Upper lobe of left lung (tissue), 4 donors: ENCODE measurements around the gene RHBDF2.

Source experiments
- POLR2A ChIP-seq, 4 donors: fragments of 450-650 bp; IDR thresholded peaks; one replicate each; pipeline ENCODE4 v1.5.1; 2016 to 2017; ENCODE audit warnings: antibody characterized with exemption in 4 of 4, mild to moderate bottlenecking in 2 of 4
- POLR2AphosphoS5 ChIP-seq, 2 donors: sonication (generic); formaldehyde crosslinking; IDR thresholded peaks; one replicate each; pipeline ENCODE4 v1.5.1; 2017; ENCODE audit warnings: antibody characterized with exemption in 2 of 2
- TF ChIP-seq, protein P1 (sequence below), 6 experiments: fragments of 450-650 bp in 4 of 6; fragments of 200-600 bp in 2 of 6; sonication (generic) in 2 of 6; IDR thresholded peaks; one replicate each; pipeline ENCODE4 v1.5.1; 2016 to 2019; ENCODE audit warnings: antibody characterized with exemption in 6 of 6

DNA sequence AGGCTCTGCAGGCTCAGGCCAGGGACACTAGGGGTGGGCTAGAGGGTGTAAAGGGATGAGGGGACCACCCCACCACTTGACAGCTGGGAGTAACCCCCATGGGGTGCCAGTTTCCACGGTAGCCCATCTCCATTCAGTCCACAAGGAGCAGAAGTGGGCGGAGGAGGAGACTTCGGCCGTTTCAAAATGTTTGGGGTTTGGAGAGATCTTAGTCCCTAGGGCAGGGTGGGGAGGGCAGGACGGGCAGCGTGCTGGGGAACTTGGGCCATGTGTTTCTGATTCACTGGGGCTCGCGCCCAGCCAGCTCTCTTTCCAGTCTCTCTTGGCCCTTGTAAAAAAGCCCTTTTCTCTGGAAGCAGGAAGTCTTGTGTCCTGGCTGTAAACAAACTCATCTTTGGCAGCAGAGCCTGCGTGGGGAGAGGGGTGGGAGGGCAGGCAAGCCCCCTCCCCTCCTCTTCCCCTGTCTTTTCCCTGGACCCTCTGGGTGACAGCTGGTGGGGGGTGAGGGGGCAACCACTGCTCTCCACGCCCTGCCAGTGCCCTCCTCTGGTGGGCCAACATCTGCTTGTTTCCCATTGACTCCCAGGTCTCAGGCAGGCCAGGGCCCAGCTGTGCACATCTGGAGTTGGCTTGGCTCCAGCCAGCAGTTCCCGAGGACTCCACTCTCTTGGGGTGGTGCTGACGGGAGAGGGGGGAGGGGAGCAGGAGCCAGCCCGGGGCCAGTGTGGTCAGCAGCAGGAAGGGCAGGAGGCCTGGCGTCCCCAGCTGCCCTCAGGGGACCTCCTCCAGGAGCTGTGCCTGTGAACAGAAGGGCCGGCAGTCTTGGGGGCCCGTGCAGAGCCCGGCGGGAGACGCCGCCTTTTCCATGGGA, 28.2 kb upstream of the RHBDF2 start:
- TF ChIP-seq, protein P1, sequence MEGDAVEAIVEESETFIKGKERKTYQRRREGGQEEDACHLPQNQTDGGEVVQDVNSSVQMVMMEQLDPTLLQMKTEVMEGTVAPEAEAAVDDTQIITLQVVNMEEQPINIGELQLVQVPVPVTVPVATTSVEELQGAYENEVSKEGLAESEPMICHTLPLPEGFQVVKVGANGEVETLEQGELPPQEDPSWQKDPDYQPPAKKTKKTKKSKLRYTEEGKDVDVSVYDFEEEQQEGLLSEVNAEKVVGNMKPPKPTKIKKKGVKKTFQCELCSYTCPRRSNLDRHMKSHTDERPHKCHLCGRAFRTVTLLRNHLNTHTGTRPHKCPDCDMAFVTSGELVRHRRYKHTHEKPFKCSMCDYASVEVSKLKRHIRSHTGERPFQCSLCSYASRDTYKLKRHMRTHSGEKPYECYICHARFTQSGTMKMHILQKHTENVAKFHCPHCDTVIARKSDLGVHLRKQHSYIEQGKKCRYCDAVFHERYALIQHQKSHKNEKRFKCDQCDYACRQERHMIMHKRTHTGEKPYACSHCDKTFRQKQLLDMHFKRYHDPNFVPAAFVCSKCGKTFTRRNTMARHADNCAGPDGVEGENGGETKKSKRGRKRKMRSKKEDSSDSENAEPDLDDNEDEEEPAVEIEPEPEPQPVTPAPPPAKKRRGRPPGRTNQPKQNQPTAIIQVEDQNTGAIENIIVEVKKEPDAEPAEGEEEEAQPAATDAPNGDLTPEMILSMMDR (IDR thresholded peaks at IDR 0.05): peak in 1 of 6 experiments; percentile 13
- peak in 1 of 4 donors; percentile 32 for TF ChIP-seq POLR2A (IDR thresholded peaks at IDR 0.05)
- peak; percentile 80 to 81 for TF ChIP-seq POLR2AphosphoS5 (IDR thresholded peaks at IDR 0.05)
